Measurements from ENCODE around the gene IFNAR1.

DNA sequence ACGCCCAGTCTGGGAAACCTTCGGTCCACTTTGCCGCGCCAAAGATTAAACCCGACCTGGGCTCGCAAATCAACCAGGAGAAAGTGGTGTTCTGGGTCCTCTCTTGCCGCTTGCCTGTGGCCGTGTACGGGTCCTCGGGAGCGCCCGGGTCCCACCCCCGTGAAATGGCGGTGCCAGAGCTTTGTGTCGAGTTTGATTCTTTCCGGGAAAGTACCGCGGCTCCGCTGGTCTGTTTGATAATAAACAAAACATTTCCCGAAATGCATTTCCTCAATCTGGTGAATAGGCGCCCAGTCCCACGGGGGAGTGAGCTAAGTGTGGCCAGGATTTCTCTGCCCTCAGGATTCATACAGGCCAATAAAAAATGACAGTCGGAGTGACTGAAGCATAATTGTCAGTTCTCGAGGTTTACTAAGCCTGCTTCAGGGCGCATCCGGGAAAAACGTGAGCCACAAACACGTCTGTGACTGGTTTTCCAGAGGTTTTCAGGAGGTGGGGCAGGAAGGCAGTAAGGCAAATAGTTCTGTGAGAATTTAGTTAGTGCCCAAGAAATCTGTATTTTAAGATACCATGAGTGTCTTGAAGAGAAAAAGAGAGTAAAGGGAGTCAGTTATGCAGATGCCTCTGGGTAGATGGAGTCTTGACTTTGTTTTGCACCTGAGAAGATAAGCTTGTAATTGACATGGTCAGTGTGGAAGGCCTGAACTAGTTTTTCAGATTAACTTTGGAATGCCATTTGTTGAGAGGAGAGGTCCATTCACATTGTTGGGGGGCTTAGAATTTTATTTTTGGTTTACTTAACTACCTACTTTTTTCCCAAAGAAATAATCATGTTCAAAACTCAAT, 675 bp downstream of the IFNAR1 start:
- TF ChIP-seq POLR2A (IDR thresholded peaks at IDR 0.05; ENCODE audit: low read depth) (no peak), CTCF (IDR thresholded peaks at IDR 0.05) (no peak)

All from esophagus muscularis mucosa (tissue), 3 donors.